ENCODE data around the gene SLCO4A1.

The SLCO4A1 gene

GRCh38 chr20:62609811-62610757 lies 32.2 kb upstream of the SLCO4A1 start:
- no peak overlapping the region for H3K27ac ChIP-seq (ENCODE audit: low read depth, low read length)
- H3K4me3 ChIP-seq (ENCODE audit: low read length), result no peak overlapping the region
- H3K9me3 ChIP-seq (ENCODE audit: control insufficient read depth, insufficient read depth, low read length), result peaks cover 10% of the 10 kb centered on the region; the same call in 1 of the 2 replicates
- no peak overlapping the region for H3K4me2 ChIP-seq (ENCODE audit: low read length)
- H3K4me1 ChIP-seq (ENCODE audit: control insufficient read depth, low read length), result peaks cover 39% of the 10 kb centered on the region
- H3K79me2 ChIP-seq (ENCODE audit: control insufficient read depth, low read length), result no peaks in the 10 kb centered on the region
- no peaks in the 10 kb centered on the region; the same call in 1 of the 2 replicates for H3K27me3 ChIP-seq (ENCODE audit: control insufficient read depth, low read length)
- no peaks in the 10 kb centered on the region for H4K20me1 ChIP-seq (ENCODE audit: control insufficient read depth, insufficient read depth, low read depth, low read length)
- TF ChIP-seq CTCF (IDR thresholded peaks at IDR 0.05; ENCODE audit: low read depth, low read length, poor library complexity, severe bottlenecking) (no peak), EZH2phosphoT487 (IDR thresholded peaks at IDR 0.05; ENCODE audit: borderline replicate concordance, low read length) (no peak)
- no peaks in the 10 kb centered on the region for H3K36me3 ChIP-seq (ENCODE audit: control insufficient read depth, low read length)
- H3F3A ChIP-seq (ENCODE audit: control insufficient read depth, insufficient read depth), result peaks cover 19% of the 10 kb centered on the region
- H3K9me2 ChIP-seq (replicated peaks; ENCODE audit: control insufficient read depth, low read length), result no peaks in the 10 kb centered on the region

DNA sequence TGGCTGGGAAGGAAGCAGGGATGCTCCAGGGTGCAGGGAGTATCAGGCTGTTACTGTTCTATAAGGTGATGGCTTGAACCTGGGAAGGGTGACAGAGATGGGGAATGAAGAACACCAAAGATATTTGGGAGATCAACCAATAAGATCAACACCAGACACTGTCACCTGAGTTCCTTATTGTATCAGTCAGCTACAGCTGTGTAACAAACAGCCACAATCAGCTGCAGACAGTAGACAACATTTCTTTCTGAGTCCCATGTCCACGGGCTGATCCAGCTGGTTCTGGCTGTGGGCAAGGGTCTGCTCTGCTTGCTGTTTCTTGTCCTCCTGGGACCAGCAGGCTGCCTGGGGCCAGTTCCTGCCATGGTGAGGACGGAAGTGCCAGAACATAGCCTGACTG lies 31.3 kb upstream of the SLCO4A1 start:
- no peak overlapping the region for H3K4me3 ChIP-seq (ENCODE audit: low read length)
- H3F3A ChIP-seq (ENCODE audit: control insufficient read depth, insufficient read depth), result peaks cover 11% of the 10 kb centered on the region
- peaks cover 10% of the 10 kb centered on the region; the same call in 1 of the 2 replicates for H3K9me3 ChIP-seq (ENCODE audit: control insufficient read depth, insufficient read depth, low read length)
- TF ChIP-seq CTCF (IDR thresholded peaks at IDR 0.05; ENCODE audit: low read depth, low read length, poor library complexity, severe bottlenecking), result no peak
- no peak for TF ChIP-seq EZH2phosphoT487 (IDR thresholded peaks at IDR 0.05; ENCODE audit: borderline replicate concordance, low read length)
- H3K36me3 ChIP-seq (ENCODE audit: control insufficient read depth, low read length), result no peaks in the 10 kb centered on the region
- no peak overlapping the region for H3K4me2 ChIP-seq (ENCODE audit: low read length)
- H3K9me2 ChIP-seq (replicated peaks; ENCODE audit: control insufficient read depth, low read length), result no peaks in the 10 kb centered on the region
- H4K20me1 ChIP-seq (ENCODE audit: control insufficient read depth, insufficient read depth, low read depth, low read length), result no peaks in the 10 kb centered on the region
- no peaks in the 10 kb centered on the region; the same call in 1 of the 2 replicates for H3K27me3 ChIP-seq (ENCODE audit: control insufficient read depth, low read length)
- H3K4me1 ChIP-seq (ENCODE audit: control insufficient read depth, low read length), result peaks cover 31% of the 10 kb centered on the region
- H3K79me2 ChIP-seq (ENCODE audit: control insufficient read depth, low read length), result no peaks in the 10 kb centered on the region
- H3K27ac ChIP-seq (ENCODE audit: low read depth, low read length), result no peak overlapping the region

DNA sequence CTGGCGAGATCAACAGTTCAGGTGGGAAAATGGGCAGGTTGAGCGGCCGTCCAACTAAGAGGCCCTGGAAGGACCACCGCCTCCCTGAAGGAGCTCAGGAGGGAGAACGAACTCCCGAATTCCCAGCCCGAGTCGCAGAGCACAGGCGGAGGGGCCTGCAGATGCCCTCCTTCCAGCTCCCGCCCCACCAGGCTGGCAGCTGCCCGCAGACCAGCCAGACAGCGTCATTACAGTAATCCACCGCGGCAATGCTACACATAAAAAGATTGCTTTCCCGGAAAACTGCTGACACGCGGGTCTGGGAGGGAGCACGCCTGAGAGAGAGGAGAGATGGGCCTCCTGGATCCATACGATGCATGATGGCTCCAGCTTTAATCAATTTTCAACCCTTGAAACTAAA lies 30.5 kb upstream of the SLCO4A1 start:
- no peak for TF ChIP-seq CTCF (IDR thresholded peaks at IDR 0.05; ENCODE audit: low read depth, low read length, poor library complexity, severe bottlenecking)
- no peak for TF ChIP-seq EZH2phosphoT487 (IDR thresholded peaks at IDR 0.05; ENCODE audit: borderline replicate concordance, low read length)
- Histone ChIP-seq H3K4me3 (ENCODE audit: low read length) (no peak overlapping the region), H3K27ac (ENCODE audit: low read depth, low read length) (no peak overlapping the region)

More for the DNA sequence above, 30.5 kb upstream of the SLCO4A1 start:
- H3K36me3 ChIP-seq (ENCODE audit: control insufficient read depth, low read length), result no peaks in the 10 kb centered on the region
- H3K9me2 ChIP-seq (replicated peaks; ENCODE audit: control insufficient read depth, low read length), result no peaks in the 10 kb centered on the region
- H3K9me3 ChIP-seq (ENCODE audit: control insufficient read depth, insufficient read depth, low read length), result peaks cover 10% of the 10 kb centered on the region; the same call in 1 of the 2 replicates
- H3K4me1 ChIP-seq (ENCODE audit: control insufficient read depth, low read length), result peaks cover 31% of the 10 kb centered on the region
- no peak overlapping the region for H3K4me2 ChIP-seq (ENCODE audit: low read length)
- no peaks in the 10 kb centered on the region for H3K79me2 ChIP-seq (ENCODE audit: control insufficient read depth, low read length)
- H4K20me1 ChIP-seq (ENCODE audit: control insufficient read depth, insufficient read depth, low read depth, low read length), result no peaks in the 10 kb centered on the region
- peaks cover 6% of the 10 kb centered on the region for H3F3A ChIP-seq (ENCODE audit: control insufficient read depth, insufficient read depth)
- no peaks in the 10 kb centered on the region; the same call in 1 of the 2 replicates for H3K27me3 ChIP-seq (ENCODE audit: control insufficient read depth, low read length)

All from DOHH2 (cell line).